ENCODE results near the gene PLS3. TPM values are rescaled to one million over a fixed set of nuclear protein-coding genes. Genes with fewer than 3 reads are reported as not detected.

PLS3 gene
- total RNA-seq, 1 donor from 2014 or later: 50.3 TPM

GRCh38 chrX:115650449-115650848 lies 89.5 kb downstream of the PLS3 start:
- intact Hi-C loops (cut with DNase I): loop anchor here (5.0 kb wide), 1 partner anchor 42 kb away; no protein-coding TSS in a partner anchor
- DNase-seq (ENCODE audit: low spot score): no peak

GRCh38 chrX:115650916-115651315 lies 89.9 kb downstream of the PLS3 start:
- intact Hi-C loops (cut with DNase I): loop anchor here (5.0 kb wide), 1 partner anchor 41 kb away; no protein-coding TSS in a partner anchor
- DNase-seq (ENCODE audit: low spot score): no peak

GRCh38 chrX:115652221-115652620 lies 91.2 kb downstream of the PLS3 start:
- DNase-seq (ENCODE audit: low spot score): no peak
- intact Hi-C loops (cut with DNase I): loop anchor here (5.0 kb wide), 1 partner anchor 40 kb away; no protein-coding TSS in a partner anchor

GRCh38 chrX:115665122-115665521 lies 104.1 kb downstream of the PLS3 start:
- intact Hi-C loops (cut with DNase I): no loop called here
- DNase-seq (ENCODE audit: low spot score): no peak

- no peak for DNase-seq (ENCODE audit: low spot score)
- intact Hi-C loops (cut with DNase I): no loop called here
These were observed 118.5 kb downstream of the PLS3 start for GRCh38 chrX:115679460-115679859.

GRCh38 chrX:115687595-115687994 lies 126.6 kb downstream of the PLS3 start:
- no peak for DNase-seq (ENCODE audit: low spot score)
- intact Hi-C loops (cut with DNase I): no loop called here

- intact Hi-C loops (cut with DNase I): loop anchor here (5.0 kb wide), 2 partner anchors 38 to 358 kb away; no protein-coding TSS in a partner anchor
- no peak for DNase-seq (ENCODE audit: low spot score)
These were observed 129.0 kb downstream of the PLS3 start for GRCh38 chrX:115689931-115690330.

GRCh38 chrX:115690511-115691216 lies 129.7 kb downstream of the PLS3 start:
- intact Hi-C loops (cut with DNase I): loop anchor here (5.0 kb wide), 2 partner anchors 38 to 358 kb away; no protein-coding TSS in a partner anchor
- DNase-seq (ENCODE audit: low spot score): no peak

- intact Hi-C loops (cut with DNase I): loop anchor here (5.0 kb wide), 2 partner anchors 41 to 361 kb away; no protein-coding TSS in a partner anchor
- no peak for DNase-seq (ENCODE audit: low spot score)
These were observed 132.5 kb downstream of the PLS3 start for GRCh38 chrX:115693476-115693875.

- DNase-seq (ENCODE audit: low spot score): no peak
- intact Hi-C loops (cut with DNase I): loop anchor here (5.0 kb wide), 2 partner anchors 42 to 362 kb away; no protein-coding TSS in a partner anchor
These were observed 133.1 kb downstream of the PLS3 start for GRCh38 chrX:115694028-115694427.

GRCh38 chrX:115696039-115696438 lies 135.1 kb downstream of the PLS3 start:
- DNase-seq (ENCODE audit: low spot score): no peak
- intact Hi-C loops (cut with DNase I): no loop called here

- no peak for DNase-seq (ENCODE audit: low spot score)
- intact Hi-C loops (cut with DNase I): no loop called here
These were observed 136.0 kb downstream of the PLS3 start for GRCh38 chrX:115696939-115697338.

GRCh38 chrX:115697806-115698205 lies 136.8 kb downstream of the PLS3 start:
- intact Hi-C loops (cut with DNase I): no loop called here
- no peak for DNase-seq (ENCODE audit: low spot score)
